Ishikawa (cell line): Measurements from ENCODE around the gene CSTF2T.

Source experiments
- CEBPB ChIP-seq: IDR thresholded peaks from 2 replicates; pipeline ENCODE4 v1.6.1; 2012
- CREB1 ChIP-seq: IDR thresholded peaks from 2 replicates; pipeline ENCODE4 v1.6.1; 2012; ENCODE audit warnings: low read depth
- EGR1 ChIP-seq: IDR thresholded peaks from 2 replicates; pipeline ENCODE4 v1.6.1; 2012
- EP300 ChIP-seq: IDR thresholded peaks from 2 replicates; pipeline ENCODE4 v1.6.1; 2012; ENCODE audit warnings: borderline replicate concordance
- FOXM1 ChIP-seq: IDR thresholded peaks from 2 replicates; pipeline ENCODE4 v1.6.1; 2012; ENCODE audit warnings: low read depth, borderline replicate concordance
- MAX ChIP-seq: IDR thresholded peaks from 2 replicates; pipeline ENCODE4 v1.6.1; 2012
- NFIC ChIP-seq: IDR thresholded peaks from 2 replicates; pipeline ENCODE4 v1.6.1; 2012
- RAD21 ChIP-seq: IDR thresholded peaks from 2 replicates; pipeline ENCODE4 v1.6.1; 2012; ENCODE audit warnings: low read depth
- REST ChIP-seq: IDR thresholded peaks from 2 replicates; pipeline ENCODE4 v1.6.1; 2012; ENCODE audit warnings: low read depth, mild to moderate bottlenecking
- TAF1 ChIP-seq: IDR thresholded peaks from 2 replicates; pipeline ENCODE4 v1.6.1; 2012; ENCODE audit warnings: low read depth, mild to moderate bottlenecking
- TCF12 ChIP-seq: IDR thresholded peaks from 2 replicates; pipeline ENCODE4 v1.6.1; 2012; ENCODE audit warnings: low read depth
- TEAD4 ChIP-seq: IDR thresholded peaks from 2 replicates; pipeline ENCODE4 v1.6.1; 2012
- USF1 ChIP-seq: IDR thresholded peaks from 2 replicates; pipeline ENCODE4 v1.6.1; 2012
- YY1 ChIP-seq: IDR thresholded peaks from 2 replicates; pipeline ENCODE4 v1.6.1; 2012; ENCODE audit warnings: low read depth
- ZBTB7A ChIP-seq: IDR thresholded peaks from 2 replicates; pipeline ENCODE4 v1.6.1; 2012; ENCODE audit warnings: low read depth

CSTF2T gene

DNA sequence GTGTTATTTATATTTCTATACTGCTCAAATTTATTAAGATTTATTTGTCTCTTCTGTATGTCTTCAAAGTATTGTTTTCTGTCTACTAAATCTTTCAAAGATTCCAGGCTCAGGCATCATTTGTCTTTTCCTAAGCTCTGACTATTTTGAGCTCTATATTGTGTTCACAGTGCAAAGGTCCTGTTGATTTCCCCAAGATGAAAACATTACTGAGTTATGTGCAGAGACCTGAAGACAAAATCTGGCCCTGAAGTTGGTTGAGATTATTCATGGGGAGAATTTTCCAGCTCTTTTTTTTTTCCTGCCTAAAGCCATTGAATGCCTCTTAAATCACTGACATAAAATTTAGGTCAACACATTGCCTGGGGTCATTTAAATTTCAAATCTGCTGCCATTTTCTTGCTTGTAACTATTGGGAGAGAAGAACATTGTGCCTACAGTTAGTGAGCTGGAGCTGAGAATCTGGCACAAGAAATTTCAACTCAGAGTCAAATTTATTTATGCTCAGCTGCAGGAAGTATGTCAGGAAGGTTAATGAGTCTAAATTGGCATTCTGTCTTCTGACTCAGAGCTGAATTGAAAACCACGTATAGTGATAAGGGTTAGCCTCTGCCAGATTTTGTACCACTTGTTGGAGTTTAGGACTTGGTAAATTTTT, 31.6 kb downstream of the CSTF2T start:
- TF ChIP-seq YY1 (no peak), TAF1 (no peak), CREB1 (no peak), NFIC (no peak), EP300 (no peak), RAD21 (no peak), FOXM1 (no peak), EGR1 (no peak), TEAD4 (no peak), USF1 (no peak), CEBPB (no peak), ZBTB7A (no peak), MAX (no peak), REST (no peak), TCF12 (no peak)

DNA sequence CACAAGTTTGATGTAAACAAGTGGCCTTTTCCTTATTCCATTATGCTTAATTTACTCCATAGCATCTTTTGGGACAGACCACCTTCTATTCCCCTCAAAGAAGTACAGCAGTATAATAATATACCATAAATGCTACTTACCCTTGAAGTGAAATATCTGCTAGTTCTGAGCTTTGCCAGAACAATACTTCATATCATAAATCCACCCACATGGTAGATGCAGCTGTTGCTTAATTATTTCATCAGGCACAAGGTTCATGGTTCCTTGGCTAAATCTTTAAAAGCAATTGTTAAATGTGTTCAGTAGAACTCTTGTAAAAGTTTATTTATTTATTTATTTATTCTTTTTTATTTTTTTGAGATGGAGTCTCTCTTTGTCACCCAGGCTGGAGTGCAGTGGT, 32.9 kb downstream of the CSTF2T start:
- no peak for TF ChIP-seq MAX
- no peak for TF ChIP-seq USF1
- no peak for TF ChIP-seq TEAD4

GRCh38 chr10:51663086-51663485, 36.3 kb downstream of the CSTF2T start:
- TF ChIP-seq ZBTB7A (no peak), USF1 (no peak), MAX (no peak), FOXM1 (no peak), EP300 (no peak), REST (no peak), TCF12 (no peak), YY1 (no peak), CREB1 (no peak), TAF1 (no peak), CEBPB (no peak), EGR1 (no peak), RAD21 (no peak), NFIC (no peak)

GRCh38 chr10:51659344-51659743, 40.1 kb downstream of the CSTF2T start:
- no peak for TF ChIP-seq TEAD4
- TF ChIP-seq EGR1, result no peak

DNA sequence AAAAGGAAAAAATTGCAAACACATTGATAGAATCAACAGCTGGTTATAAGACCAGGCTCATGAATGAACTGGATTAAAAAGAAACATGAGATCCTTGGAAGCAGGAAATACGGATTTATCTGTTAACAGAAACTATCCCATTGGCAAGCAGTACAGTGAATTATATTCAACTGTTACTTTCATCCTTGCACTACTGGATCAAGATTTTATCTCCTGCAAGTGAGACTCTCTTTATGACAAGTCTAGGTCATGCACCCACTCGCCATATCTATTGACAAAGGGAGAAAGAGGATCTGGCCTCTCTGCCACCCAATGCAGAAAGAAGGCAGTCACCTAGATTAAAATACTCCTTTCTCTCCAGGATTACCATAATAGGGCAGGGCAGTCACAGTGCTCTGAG, 41.4 kb downstream of the CSTF2T start:
- no peak for TF ChIP-seq MAX
- TF ChIP-seq FOXM1, result no peak
- no peak for TF ChIP-seq EP300
- no peak for TF ChIP-seq RAD21

DNA sequence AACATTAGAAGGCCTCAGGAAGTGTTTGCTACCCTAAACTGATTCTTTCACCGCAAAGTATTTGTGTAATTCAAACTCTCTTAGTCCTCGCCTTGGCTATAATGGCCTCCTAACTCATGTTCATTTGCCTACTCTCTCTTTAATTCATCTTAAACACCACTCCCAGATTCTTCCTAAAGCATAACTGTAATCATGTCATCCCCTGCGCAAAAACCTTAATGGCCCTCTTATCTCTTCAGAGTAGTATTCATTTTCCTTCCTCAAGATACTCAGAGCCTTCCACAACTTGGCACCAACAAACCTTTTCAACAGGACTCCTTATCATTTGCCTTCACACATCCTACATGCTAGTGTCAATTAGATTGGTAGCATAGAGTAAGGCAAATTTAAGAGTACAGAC, 42.9 kb downstream of the CSTF2T start:
- TF ChIP-seq ZBTB7A (no peak), CEBPB (no peak), FOXM1 (no peak), TCF12 (no peak), MAX (no peak), EGR1 (no peak), CREB1 (no peak), EP300 (no peak), YY1 (no peak), TEAD4 (no peak), REST (no peak), TAF1 (no peak), NFIC (no peak), USF1 (no peak), RAD21 (no peak)
